Measurements from ENCODE around the gene LRRC45. TPM values are rescaled to one million over a fixed set of nuclear protein-coding genes. Genes with fewer than 3 reads are reported as not detected.

LRRC45 gene
- total and polyA plus RNA-seq, 2 donors (not counting 3 experiments of a cell fraction or from before 2014, with no cell fraction given) = 7.6 to 22.9 TPM

GRCh38 chr17:81995463-81996231, 27.5 kb upstream of the LRRC45 start:
- no peak for FAIRE-seq
- dilution Hi-C loops (cut with MboI; ENCODE audit: extremely low pct_ligation_motif_present, low sequenced_read_pairs) (no loop called here), intact Hi-C loops (cut with micrococcal nuclease) (no loop called here)
- no peaks in the 10 kb centered on the region for H3K36me3 ChIP-seq (ENCODE audit: control insufficient read depth in 2 of 2, extremely low read depth in 1 of 2, insufficient read depth in 2 of 2, low read length in 2 of 2)
- CTCF ChIA-PET = interaction anchor here (0.8 to 2.0 kb wide), 3 partner anchors 17 to 35 kb away, joined by 3 to 12 read pairs (median 3); no protein-coding TSS in a partner anchor
- H3K4me2 ChIP-seq (ENCODE audit: insufficient read depth, low read length) = no peak overlapping the region
- H3K4me3 ChIP-seq (replicated peaks in 1 of 3; ENCODE audit: insufficient read depth in 1 of 3, low read depth in 1 of 3, low read length in 3 of 3) = no peak overlapping the region
- H3K27me3 ChIP-seq (ENCODE audit: control insufficient read depth in 2 of 2, insufficient read depth in 2 of 2, low read length in 2 of 2) = no peaks in the 10 kb centered on the region
- TF ChIP-seq EZH2 (IDR thresholded peaks at IDR 0.05; ENCODE audit: borderline replicate concordance, low read depth, low read length, severe bottlenecking) = no peak
- no peaks in the 10 kb centered on the region for H3K9me3 ChIP-seq (replicated peaks; ENCODE audit: control insufficient read depth, insufficient read depth, low read length)
- H3K9ac ChIP-seq (replicated peaks; ENCODE audit: extremely low read depth, insufficient read depth, low read length) = no peak overlapping the region
- no peaks in the 10 kb centered on the region for H3K79me2 ChIP-seq (ENCODE audit: control insufficient read depth, insufficient read depth, low read length)
- no peak overlapping the region for H3K27ac ChIP-seq (ENCODE audit: insufficient read depth, low read depth, low read length)
- H4K20me1 ChIP-seq (replicated peaks; ENCODE audit: control insufficient read depth, extremely low read depth, insufficient read depth, low read length) = no peaks in the 10 kb centered on the region
- H3K4me1 ChIP-seq (ENCODE audit: control insufficient read depth, extremely low read depth, insufficient read depth, low read length) = peaks cover 2% of the 10 kb centered on the region
- no peak overlapping the region for H2AFZ ChIP-seq (ENCODE audit: low read depth, low read length)
- no peaks in the 10 kb centered on the region for H3K9me1 ChIP-seq (replicated peaks; ENCODE audit: control insufficient read depth, extremely low read depth, insufficient read depth, low read length)
- no peak for DNase-seq (ENCODE audit: low read depth, low spot score)
- BruUV-seq (replicated peaks) = no TSS peak
- POLR2A ChIA-PET = no interaction called here

GRCh38 chr17:81996232-81996756, 26.8 kb upstream of the LRRC45 start:
- H3K79me2 ChIP-seq (ENCODE audit: control insufficient read depth, insufficient read depth, low read length) = no peaks in the 10 kb centered on the region
- H3K27ac ChIP-seq (ENCODE audit: insufficient read depth, low read depth, low read length) = no peak overlapping the region
- H2AFZ ChIP-seq (ENCODE audit: low read depth, low read length) = no peak overlapping the region
- intact Hi-C loops (cut with micrococcal nuclease) = no loop called here
- no peaks in the 10 kb centered on the region for H3K9me1 ChIP-seq (replicated peaks; ENCODE audit: control insufficient read depth, extremely low read depth, insufficient read depth, low read length)
- H3K27me3 ChIP-seq (ENCODE audit: control insufficient read depth in 2 of 2, insufficient read depth in 2 of 2, low read length in 2 of 2) = no peaks in the 10 kb centered on the region
- no peaks in the 10 kb centered on the region for H3K9me3 ChIP-seq (replicated peaks; ENCODE audit: control insufficient read depth, insufficient read depth, low read length)
- DNase-seq (ENCODE audit: low read depth, low spot score) (no peak), FAIRE-seq (no peak)
- dilution Hi-C loops (cut with MboI; ENCODE audit: extremely low pct_ligation_motif_present, low sequenced_read_pairs) = no loop called here
- H3K4me3 ChIP-seq (replicated peaks in 1 of 3; ENCODE audit: insufficient read depth in 1 of 3, low read depth in 1 of 3, low read length in 3 of 3) = no peak overlapping the region
- BruUV-seq (replicated peaks) = no TSS peak
- POLR2A ChIA-PET = no interaction called here
- CTCF ChIA-PET = interaction anchor here (1.2 to 2.0 kb wide), 3 partner anchors 24 to 37 kb away, joined by 3 to 12 read pairs (median 8); no protein-coding TSS in a partner anchor
- no peak overlapping the region for H3K9ac ChIP-seq (replicated peaks; ENCODE audit: extremely low read depth, insufficient read depth, low read length)
- H3K36me3 ChIP-seq (ENCODE audit: control insufficient read depth in 2 of 2, extremely low read depth in 1 of 2, insufficient read depth in 2 of 2, low read length in 2 of 2) = no peaks in the 10 kb centered on the region
- peaks cover 2% of the 10 kb centered on the region for H3K4me1 ChIP-seq (ENCODE audit: control insufficient read depth, extremely low read depth, insufficient read depth, low read length)
- H3K4me2 ChIP-seq (ENCODE audit: insufficient read depth, low read length) = no peak overlapping the region
- no peaks in the 10 kb centered on the region for H4K20me1 ChIP-seq (replicated peaks; ENCODE audit: control insufficient read depth, extremely low read depth, insufficient read depth, low read length)
- no peak for TF ChIP-seq POLR2AphosphoS5 (IDR thresholded peaks at IDR 0.05; ENCODE audit: insufficient read depth, low read depth, low read length)
- no peak for TF ChIP-seq CTCF (IDR thresholded peaks at IDR 0.05; ENCODE audit: extremely low read depth in 1 of 2, insufficient read depth in 1 of 2, low read depth in 1 of 2, low read length in 2 of 2)
- TF ChIP-seq MAX (IDR thresholded peaks at IDR 0.05; ENCODE audit: insufficient read depth, insufficient read length) = no peak
- TF ChIP-seq EZH2 (IDR thresholded peaks at IDR 0.05; ENCODE audit: borderline replicate concordance, low read depth, low read length, severe bottlenecking) = no peak
- no peak for TF ChIP-seq MYC (IDR thresholded peaks at IDR 0.05; ENCODE audit: low read depth, low read length)
- no peak for TF ChIP-seq GATA2 (IDR thresholded peaks at IDR 0.05; ENCODE audit: insufficient read depth, insufficient read length, low read depth, low read length)
- no peak for TF ChIP-seq POLR2A (IDR thresholded peaks at IDR 0.05; ENCODE audit: low read depth, low read length)
- no peak for TF ChIP-seq JUN (IDR thresholded peaks at IDR 0.05; ENCODE audit: borderline replicate concordance, insufficient read depth, insufficient read length, low read depth)
- no peak for TF ChIP-seq FOS (IDR thresholded peaks at IDR 0.05; ENCODE audit: borderline replicate concordance, insufficient read depth, low read length)

All from endothelial cell of umbilical vein (primary cell).